ENCODE data around the gene MORC2. TPM values are rescaled to one million over a fixed set of nuclear protein-coding genes. Genes with fewer than 3 reads are reported as not detected.

Gene MORC2
- total and polyA plus RNA-seq, 4 donors: 4.2 to 12.0 (median 9.8) TPM

DNA sequence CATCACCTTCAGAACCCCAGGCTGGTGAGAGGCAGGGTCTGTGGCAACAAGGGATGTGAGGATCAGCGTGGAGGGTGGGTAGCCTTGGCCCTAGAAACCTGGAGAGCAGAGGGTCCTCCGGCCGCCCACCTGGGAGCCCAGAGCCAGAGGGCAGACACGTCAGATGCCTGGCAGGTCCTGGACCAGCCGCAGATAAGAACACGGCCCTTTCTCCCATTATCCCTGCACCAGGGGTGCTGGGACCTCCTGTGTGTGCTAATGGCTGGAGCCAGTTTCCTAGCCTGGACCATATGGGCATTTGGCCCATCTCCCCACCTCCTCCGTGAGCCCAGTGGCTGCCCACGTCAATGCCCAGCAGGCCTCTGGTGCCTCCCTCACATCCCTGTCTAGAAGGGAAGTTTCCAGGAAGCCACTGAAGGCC is 88.4 kb downstream of the MORC2 start:
- Histone ChIP-seq H3K9me3 (ENCODE audit: control insufficient read depth in 4 of 4, low read length in 3 of 4) (no peaks in the 10 kb centered on the region), H3K4me3 (ENCODE audit: low read depth in 1 of 3, low read length in 3 of 3) (no peak overlapping the region), H3K9ac (ENCODE audit: low read depth in 1 of 2, low read length in 2 of 2) (no peak overlapping the region), H3K27me3 (ENCODE audit: control insufficient read depth in 4 of 4, insufficient read depth in 4 of 4, low read length in 3 of 4) (no peaks in the 10 kb centered on the region), H3K4me1 (ENCODE audit: control insufficient read depth in 4 of 4, insufficient read depth in 4 of 4, low read length in 3 of 4) (peaks cover 0 to 14% (median 9%) of the 10 kb centered on the region in 4 donors), H3K36me3 (ENCODE audit: control insufficient read depth in 4 of 4, insufficient read depth in 3 of 4, low read depth in 1 of 4, low read length in 3 of 4) (no peaks in the 10 kb centered on the region), H3K27ac (ENCODE audit: low read depth in 1 of 2, low read length in 2 of 2) (no peak overlapping the region)
- DNase-seq (ENCODE audit: low spot score): no peak
- TF ChIP-seq GABPA (IDR thresholded peaks at IDR 0.05 in 1 of 2, conservative IDR thresholded peaks at IDR 0.05 in 1 of 2): no peak
- TF ChIP-seq, protein P1, sequence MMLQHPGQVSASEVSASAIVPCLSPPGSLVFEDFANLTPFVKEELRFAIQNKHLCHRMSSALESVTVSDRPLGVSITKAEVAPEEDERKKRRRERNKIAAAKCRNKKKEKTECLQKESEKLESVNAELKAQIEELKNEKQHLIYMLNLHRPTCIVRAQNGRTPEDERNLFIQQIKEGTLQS (IDR thresholded peaks at IDR 0.05): no peak
- TF ChIP-seq FOXA2 (IDR thresholded peaks at IDR 0.05): no peak
- TF ChIP-seq RAD21 (IDR thresholded peaks at IDR 0.05): no peak
- no peak for TF ChIP-seq EGR1 (IDR thresholded peaks at IDR 0.05; ENCODE audit: low read depth in 2 of 2)
- no peak for TF ChIP-seq NR2F2 (IDR thresholded peaks at IDR 0.05)
- TF ChIP-seq, protein P2, sequence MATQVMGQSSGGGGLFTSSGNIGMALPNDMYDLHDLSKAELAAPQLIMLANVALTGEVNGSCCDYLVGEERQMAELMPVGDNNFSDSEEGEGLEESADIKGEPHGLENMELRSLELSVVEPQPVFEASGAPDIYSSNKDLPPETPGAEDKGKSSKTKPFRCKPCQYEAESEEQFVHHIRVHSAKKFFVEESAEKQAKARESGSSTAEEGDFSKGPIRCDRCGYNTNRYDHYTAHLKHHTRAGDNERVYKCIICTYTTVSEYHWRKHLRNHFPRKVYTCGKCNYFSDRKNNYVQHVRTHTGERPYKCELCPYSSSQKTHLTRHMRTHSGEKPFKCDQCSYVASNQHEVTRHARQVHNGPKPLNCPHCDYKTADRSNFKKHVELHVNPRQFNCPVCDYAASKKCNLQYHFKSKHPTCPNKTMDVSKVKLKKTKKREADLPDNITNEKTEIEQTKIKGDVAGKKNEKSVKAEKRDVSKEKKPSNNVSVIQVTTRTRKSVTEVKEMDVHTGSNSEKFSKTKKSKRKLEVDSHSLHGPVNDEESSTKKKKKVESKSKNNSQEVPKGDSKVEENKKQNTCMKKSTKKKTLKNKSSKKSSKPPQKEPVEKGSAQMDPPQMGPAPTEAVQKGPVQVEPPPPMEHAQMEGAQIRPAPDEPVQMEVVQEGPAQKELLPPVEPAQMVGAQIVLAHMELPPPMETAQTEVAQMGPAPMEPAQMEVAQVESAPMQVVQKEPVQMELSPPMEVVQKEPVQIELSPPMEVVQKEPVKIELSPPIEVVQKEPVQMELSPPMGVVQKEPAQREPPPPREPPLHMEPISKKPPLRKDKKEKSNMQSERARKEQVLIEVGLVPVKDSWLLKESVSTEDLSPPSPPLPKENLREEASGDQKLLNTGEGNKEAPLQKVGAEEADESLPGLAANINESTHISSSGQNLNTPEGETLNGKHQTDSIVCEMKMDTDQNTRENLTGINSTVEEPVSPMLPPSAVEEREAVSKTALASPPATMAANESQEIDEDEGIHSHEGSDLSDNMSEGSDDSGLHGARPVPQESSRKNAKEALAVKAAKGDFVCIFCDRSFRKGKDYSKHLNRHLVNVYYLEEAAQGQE (IDR thresholded peaks at IDR 0.05): no peak
- no peak for TF ChIP-seq JUND (IDR thresholded peaks at IDR 0.05)
- TF ChIP-seq FOXA1 (IDR thresholded peaks at IDR 0.05): no peak
- no peak for TF ChIP-seq HNF4G (IDR thresholded peaks at IDR 0.05)
- TF ChIP-seq TAF1 (conservative IDR thresholded peaks at IDR 0.05): no peak
- TF ChIP-seq YY1 (IDR thresholded peaks at IDR 0.05): no peak
- WGBS: 95% methylated on average over 8 of the region's 8 CpGs

DNA sequence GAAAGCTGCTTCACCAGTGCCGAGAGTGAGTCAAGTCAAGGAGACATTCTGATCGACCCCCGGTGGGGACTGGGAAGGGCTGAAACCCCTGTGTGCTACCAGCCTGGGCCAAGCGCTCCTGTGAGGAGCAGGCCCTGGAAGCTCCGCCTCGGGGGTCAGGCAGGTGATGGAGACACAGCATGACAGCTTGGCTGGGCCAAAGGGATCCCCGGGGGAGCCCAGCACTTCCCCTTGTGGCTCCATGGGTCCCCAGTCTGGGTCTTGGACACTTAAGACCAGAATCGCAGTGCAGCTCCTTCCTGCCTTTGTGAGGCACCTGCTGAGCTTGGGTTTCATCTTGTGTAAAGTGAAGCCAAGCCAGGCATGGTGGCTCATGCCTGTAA is 89.2 kb downstream of the MORC2 start:
- H3K27me3 ChIP-seq (ENCODE audit: control insufficient read depth in 4 of 4, insufficient read depth in 4 of 4, low read length in 3 of 4): no peaks in the 10 kb centered on the region
- H3K9me3 ChIP-seq (ENCODE audit: control insufficient read depth in 4 of 4, low read length in 3 of 4): no peaks in the 10 kb centered on the region
- WGBS: 85% methylated on average over 8 of the region's 8 CpGs
- DNase-seq (ENCODE audit: low spot score): no peak
- H3K4me1 ChIP-seq (ENCODE audit: control insufficient read depth in 4 of 4, insufficient read depth in 4 of 4, low read length in 3 of 4): peaks cover 0 to 14% (median 9%) of the 10 kb centered on the region in 4 donors
- no peak overlapping the region for H3K4me3 ChIP-seq (ENCODE audit: low read depth in 1 of 3, low read length in 3 of 3)
- H3K27ac ChIP-seq (ENCODE audit: low read depth in 1 of 2, low read length in 2 of 2): no peak overlapping the region
- no peaks in the 10 kb centered on the region for H3K36me3 ChIP-seq (ENCODE audit: control insufficient read depth in 4 of 4, insufficient read depth in 3 of 4, low read depth in 1 of 4, low read length in 3 of 4)
- TF ChIP-seq, protein P3, sequence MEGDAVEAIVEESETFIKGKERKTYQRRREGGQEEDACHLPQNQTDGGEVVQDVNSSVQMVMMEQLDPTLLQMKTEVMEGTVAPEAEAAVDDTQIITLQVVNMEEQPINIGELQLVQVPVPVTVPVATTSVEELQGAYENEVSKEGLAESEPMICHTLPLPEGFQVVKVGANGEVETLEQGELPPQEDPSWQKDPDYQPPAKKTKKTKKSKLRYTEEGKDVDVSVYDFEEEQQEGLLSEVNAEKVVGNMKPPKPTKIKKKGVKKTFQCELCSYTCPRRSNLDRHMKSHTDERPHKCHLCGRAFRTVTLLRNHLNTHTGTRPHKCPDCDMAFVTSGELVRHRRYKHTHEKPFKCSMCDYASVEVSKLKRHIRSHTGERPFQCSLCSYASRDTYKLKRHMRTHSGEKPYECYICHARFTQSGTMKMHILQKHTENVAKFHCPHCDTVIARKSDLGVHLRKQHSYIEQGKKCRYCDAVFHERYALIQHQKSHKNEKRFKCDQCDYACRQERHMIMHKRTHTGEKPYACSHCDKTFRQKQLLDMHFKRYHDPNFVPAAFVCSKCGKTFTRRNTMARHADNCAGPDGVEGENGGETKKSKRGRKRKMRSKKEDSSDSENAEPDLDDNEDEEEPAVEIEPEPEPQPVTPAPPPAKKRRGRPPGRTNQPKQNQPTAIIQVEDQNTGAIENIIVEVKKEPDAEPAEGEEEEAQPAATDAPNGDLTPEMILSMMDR (IDR thresholded peaks at IDR 0.05; ENCODE audit: low read depth, low read length, missing input control): no peak
- TF ChIP-seq HNF4A (conservative IDR thresholded peaks at IDR 0.05): no peak
- no peak for TF ChIP-seq SP1 (IDR thresholded peaks at IDR 0.05)
- TF ChIP-seq, protein P4, sequence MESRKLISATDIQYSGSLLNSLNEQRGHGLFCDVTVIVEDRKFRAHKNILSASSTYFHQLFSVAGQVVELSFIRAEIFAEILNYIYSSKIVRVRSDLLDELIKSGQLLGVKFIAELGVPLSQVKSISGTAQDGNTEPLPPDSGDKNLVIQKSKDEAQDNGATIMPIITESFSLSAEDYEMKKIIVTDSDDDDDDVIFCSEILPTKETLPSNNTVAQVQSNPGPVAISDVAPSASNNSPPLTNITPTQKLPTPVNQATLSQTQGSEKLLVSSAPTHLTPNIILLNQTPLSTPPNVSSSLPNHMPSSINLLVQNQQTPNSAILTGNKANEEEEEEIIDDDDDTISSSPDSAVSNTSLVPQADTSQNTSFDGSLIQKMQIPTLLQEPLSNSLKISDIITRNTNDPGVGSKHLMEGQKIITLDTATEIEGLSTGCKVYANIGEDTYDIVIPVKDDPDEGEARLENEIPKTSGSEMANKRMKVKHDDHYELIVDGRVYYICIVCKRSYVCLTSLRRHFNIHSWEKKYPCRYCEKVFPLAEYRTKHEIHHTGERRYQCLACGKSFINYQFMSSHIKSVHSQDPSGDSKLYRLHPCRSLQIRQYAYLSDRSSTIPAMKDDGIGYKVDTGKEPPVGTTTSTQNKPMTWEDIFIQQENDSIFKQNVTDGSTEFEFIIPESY (IDR thresholded peaks at IDR 0.05): no peak
- no peak for TF ChIP-seq RAD21 (IDR thresholded peaks at IDR 0.05)
- no peak for TF ChIP-seq YY1 (IDR thresholded peaks at IDR 0.05)
- TF ChIP-seq, protein P5, sequence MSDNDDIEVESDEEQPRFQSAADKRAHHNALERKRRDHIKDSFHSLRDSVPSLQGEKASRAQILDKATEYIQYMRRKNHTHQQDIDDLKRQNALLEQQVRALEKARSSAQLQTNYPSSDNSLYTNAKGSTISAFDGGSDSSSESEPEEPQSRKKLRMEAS (IDR thresholded peaks at IDR 0.05): no peak
- TF ChIP-seq, protein P1 (IDR thresholded peaks at IDR 0.05): no peak
- no peak for TF ChIP-seq HNF4G (IDR thresholded peaks at IDR 0.05)
- no peak for TF ChIP-seq JUND (IDR thresholded peaks at IDR 0.05)
- no peak for TF ChIP-seq NR2F2 (IDR thresholded peaks at IDR 0.05)
- no peak for TF ChIP-seq FOXA1 (IDR thresholded peaks at IDR 0.05)
- TF ChIP-seq FOXA2 (IDR thresholded peaks at IDR 0.05): no peak
- no peak overlapping the region for H3K9ac ChIP-seq (ENCODE audit: low read depth in 1 of 2, low read length in 2 of 2)
